ENCODE data around the gene RAB7B. TPM values are rescaled to one million over a fixed set of nuclear protein-coding genes. Genes with fewer than 3 reads are reported as not detected.
"Not testable (repeated sequence)": the region's sequence is repeated elsewhere in the genome, so short reads cannot be mapped to it uniquely, and the experiment has no call there.

The RAB7B gene, protein sequence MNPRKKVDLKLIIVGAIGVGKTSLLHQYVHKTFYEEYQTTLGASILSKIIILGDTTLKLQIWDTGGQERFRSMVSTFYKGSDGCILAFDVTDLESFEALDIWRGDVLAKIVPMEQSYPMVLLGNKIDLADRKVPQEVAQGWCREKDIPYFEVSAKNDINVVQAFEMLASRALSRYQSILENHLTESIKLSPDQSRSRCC
- 1 to 10 TPM in 1 of 2 donors, under 1 TPM in 1; 0.57 to 1.2 TPM for total RNA-seq

DNA sequence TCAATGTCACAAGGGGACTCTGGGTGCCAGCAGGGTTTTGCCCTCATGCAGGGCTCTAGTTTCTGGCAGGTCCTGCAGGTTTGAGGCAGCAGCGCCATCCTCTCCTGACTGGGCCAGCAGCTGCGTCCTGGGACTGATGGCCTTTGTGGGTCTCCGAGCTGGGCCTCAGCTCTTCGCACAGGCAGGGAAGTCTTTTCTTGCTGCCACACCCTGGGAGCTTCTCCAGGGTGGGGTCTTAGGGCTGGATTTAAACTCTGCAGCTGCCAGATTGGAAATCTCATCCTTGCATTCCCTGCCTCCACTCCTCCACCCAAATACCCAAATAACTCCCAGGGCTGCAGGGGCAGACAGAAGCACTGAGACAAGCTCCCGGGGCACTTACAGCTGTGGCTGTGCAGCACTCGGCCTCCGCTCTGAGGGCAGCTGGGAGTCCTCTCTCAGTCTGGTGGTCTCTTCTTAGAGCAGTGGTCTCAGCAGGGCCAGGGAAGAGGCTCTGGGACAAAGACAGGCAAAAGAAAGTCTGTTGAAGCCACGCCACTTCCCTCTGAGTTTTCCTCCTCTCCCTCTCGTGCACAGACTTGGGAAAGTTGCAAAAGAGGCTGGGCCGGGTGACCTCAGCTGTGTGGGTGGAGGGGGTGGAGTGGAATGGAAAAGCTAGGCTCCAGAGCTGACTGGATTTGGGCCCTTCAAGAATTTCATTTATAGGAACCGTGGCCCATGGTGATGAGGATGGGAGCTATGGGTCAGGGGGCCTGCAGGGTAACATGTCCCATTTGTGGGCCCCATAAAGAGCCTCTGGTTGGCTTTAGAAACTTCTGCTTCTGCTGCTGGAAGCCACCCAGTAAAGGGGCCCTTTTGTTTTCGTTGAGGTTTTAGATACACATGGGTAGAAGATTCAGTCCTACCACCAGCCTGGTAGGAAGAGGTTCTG lies at the start of gene RAB7B:
Gene RAB7B (minus strand): TSS at position 525 of the 931 bp plus-strand sequence. CDS start 9,260 bp downstream, outside the sequence.
- Histone ChIP-seq H3K4me3 (peak within 1 kb of the TSS; percentile 12), H3K9ac (ENCODE audit: low read depth in 2 of 2, low read length in 2 of 2) (no peak within 1 kb of the TSS), H3K27me3 (no peaks in the 10 kb centered on the region), H3K36me3 (no peaks in the 10 kb centered on the region), H3K27ac (peak within 1 kb of the TSS; percentile 53), H3K9me3 (no peaks in the 10 kb centered on the region), H3K4me1 (no peaks in the 10 kb centered on the region)
- DNase-seq: peak; percentile 61
- TF ChIP-seq, protein P1, sequence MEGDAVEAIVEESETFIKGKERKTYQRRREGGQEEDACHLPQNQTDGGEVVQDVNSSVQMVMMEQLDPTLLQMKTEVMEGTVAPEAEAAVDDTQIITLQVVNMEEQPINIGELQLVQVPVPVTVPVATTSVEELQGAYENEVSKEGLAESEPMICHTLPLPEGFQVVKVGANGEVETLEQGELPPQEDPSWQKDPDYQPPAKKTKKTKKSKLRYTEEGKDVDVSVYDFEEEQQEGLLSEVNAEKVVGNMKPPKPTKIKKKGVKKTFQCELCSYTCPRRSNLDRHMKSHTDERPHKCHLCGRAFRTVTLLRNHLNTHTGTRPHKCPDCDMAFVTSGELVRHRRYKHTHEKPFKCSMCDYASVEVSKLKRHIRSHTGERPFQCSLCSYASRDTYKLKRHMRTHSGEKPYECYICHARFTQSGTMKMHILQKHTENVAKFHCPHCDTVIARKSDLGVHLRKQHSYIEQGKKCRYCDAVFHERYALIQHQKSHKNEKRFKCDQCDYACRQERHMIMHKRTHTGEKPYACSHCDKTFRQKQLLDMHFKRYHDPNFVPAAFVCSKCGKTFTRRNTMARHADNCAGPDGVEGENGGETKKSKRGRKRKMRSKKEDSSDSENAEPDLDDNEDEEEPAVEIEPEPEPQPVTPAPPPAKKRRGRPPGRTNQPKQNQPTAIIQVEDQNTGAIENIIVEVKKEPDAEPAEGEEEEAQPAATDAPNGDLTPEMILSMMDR (IDR thresholded peaks at IDR 0.05): no peak
- intact Hi-C loops (cut with DNase I): no loop called here

DNA sequence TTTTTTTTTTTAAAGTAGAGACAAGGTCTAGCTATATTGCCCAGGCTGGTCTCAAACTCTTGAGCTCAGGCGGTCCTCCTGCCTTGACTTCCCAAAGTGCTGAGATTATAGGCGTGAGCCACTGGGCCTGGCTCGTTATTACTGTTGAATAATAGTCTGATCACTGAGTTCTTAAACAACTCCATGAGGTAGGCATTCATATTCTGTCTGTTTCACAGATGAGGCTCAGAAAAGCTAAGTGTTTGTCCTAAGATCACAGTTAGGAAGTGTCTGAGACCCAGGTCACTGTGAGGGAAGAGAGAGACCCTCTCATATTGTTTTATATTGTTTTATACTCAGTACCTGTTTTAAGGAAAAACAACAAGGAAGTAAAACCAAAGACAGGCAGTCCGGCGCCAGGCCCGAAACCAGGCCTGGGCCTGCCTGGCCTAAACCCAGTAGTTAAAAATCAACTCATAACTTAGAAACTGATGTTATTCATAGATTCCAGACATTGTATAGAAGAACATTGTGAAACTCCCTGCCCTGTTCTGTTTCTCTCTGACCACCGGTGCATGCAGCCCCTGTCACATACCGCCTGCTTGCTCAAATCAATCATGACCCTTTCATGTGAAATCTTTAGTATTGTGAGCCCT lies 49.2 kb upstream of the RAB7B start:
- H3K27me3 ChIP-seq; H3K4me3 ChIP-seq; H3K9me3 ChIP-seq; intact Hi-C loops (cut with DNase I); H3K27ac ChIP-seq; DNase-seq; H3K36me3 ChIP-seq; H3K4me1 ChIP-seq; H3K9ac ChIP-seq (ENCODE audit: low read depth in 2 of 2, low read length in 2 of 2): not testable (repeated sequence)

DNA sequence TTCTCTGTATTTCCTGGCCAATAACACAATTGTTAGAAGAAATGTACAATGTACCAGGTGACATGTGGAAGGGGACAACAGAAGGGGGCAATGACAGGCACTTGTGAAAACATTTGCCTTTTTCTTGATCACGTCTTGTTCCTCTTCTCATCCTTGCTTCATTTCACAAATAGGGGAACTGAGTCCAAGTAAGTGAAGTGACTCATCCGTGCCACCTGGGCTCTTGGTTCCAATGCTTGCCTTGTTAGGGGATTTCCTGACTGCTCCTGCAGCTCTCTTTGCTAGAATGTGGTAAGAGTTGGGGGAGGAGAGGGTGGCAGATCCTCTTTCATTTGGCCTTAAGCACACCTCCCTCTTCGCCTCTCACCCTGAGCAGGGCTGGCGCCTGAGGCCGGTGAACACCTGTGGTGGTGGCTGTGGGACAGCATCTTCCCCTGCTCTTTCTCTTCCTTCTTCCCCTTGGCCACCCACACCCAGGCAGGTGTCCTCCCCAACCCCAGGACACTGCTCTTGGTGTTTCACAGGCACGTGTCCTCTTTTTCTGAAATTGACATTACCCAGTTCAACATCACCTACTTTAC lies 47.5 kb upstream of the RAB7B start:
- intact Hi-C loops (cut with DNase I): no loop called here
- Histone ChIP-seq H3K4me3 (no peak overlapping the region), H3K27me3 (no peaks in the 10 kb centered on the region), H3K36me3 (no peaks in the 10 kb centered on the region), H3K9me3 (no peaks in the 10 kb centered on the region), H3K27ac (no peak overlapping the region), H3K4me1 (no peaks in the 10 kb centered on the region), H3K9ac (ENCODE audit: low read depth in 2 of 2, low read length in 2 of 2) (no peak overlapping the region)
- DNase-seq: no peak
- TF ChIP-seq, protein P1 (IDR thresholded peaks at IDR 0.05): no peak

DNA sequence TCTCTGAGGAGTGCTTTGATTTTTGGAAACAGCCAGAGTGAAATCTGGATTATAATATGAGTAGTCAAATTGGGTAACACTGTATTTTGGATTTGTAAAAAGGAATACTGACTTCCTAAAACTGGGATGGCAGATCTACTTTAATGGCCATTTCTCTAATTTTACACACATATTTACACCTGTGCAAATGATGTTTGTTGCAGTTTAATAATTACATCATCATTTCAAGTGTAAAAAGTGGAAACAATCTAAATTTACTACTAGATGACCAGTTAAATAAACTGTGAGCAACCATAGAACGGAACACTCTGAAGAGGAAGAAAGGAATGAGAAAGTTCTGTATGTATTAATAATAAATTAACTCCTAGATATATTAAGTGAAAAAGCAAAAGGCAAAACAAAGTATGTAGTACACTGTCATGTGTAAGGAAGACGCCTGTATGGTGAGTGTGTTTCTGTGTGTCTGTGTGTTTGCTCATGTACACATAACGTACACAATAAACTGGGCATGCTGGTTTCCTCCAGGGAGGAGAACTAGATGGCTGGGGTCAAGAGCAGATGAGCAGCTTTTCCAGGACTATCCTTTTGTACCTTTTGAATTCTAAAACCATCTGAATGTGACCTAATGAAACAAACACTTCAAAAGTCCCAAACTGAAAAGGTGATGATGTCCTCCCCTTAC lies 46.9 kb upstream of the RAB7B start:
- TF ChIP-seq, protein P1 (IDR thresholded peaks at IDR 0.05): no peak
- H3K9ac ChIP-seq (ENCODE audit: low read depth in 2 of 2, low read length in 2 of 2): no peak overlapping the region
- intact Hi-C loops (cut with DNase I): no loop called here
- no peaks in the 10 kb centered on the region for H3K9me3 ChIP-seq
- no peak overlapping the region for H3K27ac ChIP-seq
- DNase-seq: no peak
- H3K27me3 ChIP-seq: no peaks in the 10 kb centered on the region
- H3K36me3 ChIP-seq: no peaks in the 10 kb centered on the region
- no peak overlapping the region for H3K4me3 ChIP-seq
- H3K4me1 ChIP-seq: no peaks in the 10 kb centered on the region

DNA sequence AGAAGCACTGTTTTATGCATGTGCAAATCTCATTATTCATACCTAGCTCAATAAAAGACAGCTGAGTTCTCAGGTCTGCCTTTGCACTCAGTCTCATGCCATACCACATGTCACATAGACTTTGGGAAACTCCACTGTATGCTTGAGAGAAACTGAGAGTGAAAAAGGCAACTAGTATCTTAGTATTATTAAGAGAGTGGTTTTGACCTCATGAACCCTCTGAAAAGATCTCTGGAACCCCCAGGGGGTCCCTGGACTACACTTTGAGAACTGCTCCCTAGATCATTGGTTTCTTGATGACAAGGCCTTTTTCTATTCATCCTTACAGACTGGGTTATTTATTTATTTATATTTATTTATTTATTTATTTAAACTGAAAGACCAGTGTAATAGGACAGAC lies 46.1 kb upstream of the RAB7B start:
- no peak for DNase-seq
- intact Hi-C loops (cut with DNase I): no loop called here
- Histone ChIP-seq H3K27me3 (no peaks in the 10 kb centered on the region), H3K4me1 (no peaks in the 10 kb centered on the region), H3K4me3 (no peak overlapping the region), H3K9me3 (no peaks in the 10 kb centered on the region), H3K36me3 (no peaks in the 10 kb centered on the region), H3K9ac (ENCODE audit: low read depth in 2 of 2, low read length in 2 of 2) (no peak overlapping the region), H3K27ac (no peak overlapping the region)
- TF ChIP-seq, protein P1 (IDR thresholded peaks at IDR 0.05): no peak

Data from colonic mucosa (tissue), 4 donors.